Measurements from ENCODE around the gene SEC16A. TPM values are rescaled to one million over a fixed set of nuclear protein-coding genes. Genes with fewer than 3 reads are reported as not detected.
A peak's percentile ranks its signal among the peaks of the same experiment; 100 is the strongest.

SEC16A gene
- total and polyA plus RNA-seq, 5 donors from 2014 or later = 17.7 to 74.4 (median 21.3) TPM

DNA sequence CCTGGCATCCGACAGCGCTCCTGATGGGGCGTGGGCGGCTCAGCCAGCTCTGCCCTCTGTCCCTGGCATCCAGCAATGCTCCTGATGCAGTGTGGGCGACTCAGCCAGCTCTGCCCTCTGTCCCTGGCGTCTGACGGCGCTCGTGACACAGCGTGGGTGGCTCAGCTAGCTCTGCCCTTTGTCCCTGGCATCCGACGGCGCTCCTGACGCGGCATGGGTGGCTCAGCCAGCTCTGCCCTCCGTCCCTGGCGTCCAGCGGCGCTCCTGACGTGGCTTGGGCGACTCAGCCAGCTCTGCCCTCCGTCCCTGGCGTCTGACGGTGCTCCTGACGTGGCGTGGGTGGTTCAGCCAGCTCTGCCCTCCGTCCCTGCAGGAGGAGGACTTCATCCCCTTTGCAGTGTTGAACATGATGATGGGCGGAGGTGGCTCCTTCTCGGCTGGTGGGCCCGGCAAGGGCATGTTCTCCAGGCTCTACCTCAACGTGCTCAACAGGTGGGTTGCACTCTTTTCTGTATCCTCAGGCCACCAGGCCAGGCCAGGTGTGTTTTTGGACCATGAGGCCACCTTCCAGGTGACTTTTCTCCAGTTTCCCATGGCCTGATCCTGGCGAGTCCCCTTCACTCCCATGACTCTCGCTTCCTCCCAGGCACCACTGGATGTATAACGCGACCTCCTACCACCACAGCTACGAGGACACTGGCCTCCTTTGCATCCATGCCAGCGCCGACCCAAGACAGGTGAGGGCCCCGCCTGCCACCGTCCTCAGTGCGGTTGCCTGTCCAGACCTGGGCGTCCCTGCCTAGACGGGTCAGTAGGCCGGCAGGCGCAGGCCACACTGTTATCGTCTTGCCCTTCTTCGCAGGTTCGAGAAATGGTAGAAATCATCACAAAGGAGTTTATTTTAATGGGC is 64.4 kb downstream of the SEC16A start:
- Mint-ChIP-seq H3K4me3 (no peak overlapping the region), H3K27ac (no peak overlapping the region), H3K4me1 (peaks cover 0 to 4% (median 0%) of the 10 kb centered on the region in 4 donors), H3K9me3 (no peaks in the 10 kb centered on the region), H3K36me3 (peaks cover 23% of the 10 kb centered on the region), H3K27me3 (no peaks in the 10 kb centered on the region)
- DNase-seq = no peak
- Histone ChIP-seq H3K4me3 (ENCODE audit: low read depth, low read length) (no peak overlapping the region), H3K36me3 (ENCODE audit: control insufficient read depth, insufficient read depth, low read length) (peaks cover 85% of the 10 kb centered on the region), H3K4me1 (ENCODE audit: control insufficient read depth, insufficient read depth, low read length, poor library complexity, severe bottlenecking) (no peaks in the 10 kb centered on the region), H3K27me3 (ENCODE audit: control insufficient read depth, insufficient read depth, low read length) (no peaks in the 10 kb centered on the region), H3K9me3 (ENCODE audit: control insufficient read depth in 2 of 2, low read length in 2 of 2) (no peaks in the 10 kb centered on the region), H3K27ac (ENCODE audit: insufficient read depth, low read length, poor library complexity, severe bottlenecking) (no peak overlapping the region)
- no peak for ATAC-seq (ENCODE audit: low read depth in 2 of 2)

DNA sequence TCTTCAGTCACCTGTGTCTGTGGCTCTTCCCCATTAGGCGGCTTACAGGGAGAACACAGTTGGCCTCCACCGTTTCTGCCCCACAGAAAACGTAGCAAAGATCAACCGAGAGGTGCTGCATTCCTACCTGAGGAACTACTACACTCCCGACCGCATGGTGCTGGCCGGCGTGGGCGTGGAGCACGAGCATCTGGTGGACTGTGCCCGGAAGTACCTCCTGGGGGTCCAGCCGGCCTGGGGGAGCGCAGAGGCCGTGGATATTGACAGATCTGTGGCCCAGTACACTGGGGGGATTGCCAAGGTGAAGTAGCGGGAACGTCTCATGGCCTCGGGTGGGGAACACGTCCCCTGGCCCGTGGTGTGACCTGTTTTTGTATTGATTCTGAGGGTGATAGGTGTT is 65.9 kb downstream of the SEC16A start:
- Histone ChIP-seq H3K27me3 (ENCODE audit: control insufficient read depth, insufficient read depth, low read length) (no peaks in the 10 kb centered on the region), H3K9me3 (ENCODE audit: control insufficient read depth in 2 of 2, low read length in 2 of 2) (no peaks in the 10 kb centered on the region), H3K4me3 (ENCODE audit: low read depth, low read length) (no peak overlapping the region), H3K36me3 (ENCODE audit: control insufficient read depth, insufficient read depth, low read length) (peaks cover 79% of the 10 kb centered on the region), H3K27ac (ENCODE audit: insufficient read depth, low read length, poor library complexity, severe bottlenecking) (no peak overlapping the region), H3K4me1 (ENCODE audit: control insufficient read depth, insufficient read depth, low read length, poor library complexity, severe bottlenecking) (peaks cover under 1% of the 10 kb centered on the region)
- Mint-ChIP-seq H3K9me3 (no peaks in the 10 kb centered on the region), H3K36me3 (peaks cover 28% of the 10 kb centered on the region), H3K4me1 (peaks cover 0 to 12% (median 5%) of the 10 kb centered on the region in 4 donors), H3K27me3 (no peaks in the 10 kb centered on the region), H3K27ac (no peak overlapping the region), H3K4me3 (peak overlapping the region in 1 of 4 donors; percentile 35)
- no peak for DNase-seq
- ATAC-seq (ENCODE audit: low read depth in 2 of 2) = no peak

DNA sequence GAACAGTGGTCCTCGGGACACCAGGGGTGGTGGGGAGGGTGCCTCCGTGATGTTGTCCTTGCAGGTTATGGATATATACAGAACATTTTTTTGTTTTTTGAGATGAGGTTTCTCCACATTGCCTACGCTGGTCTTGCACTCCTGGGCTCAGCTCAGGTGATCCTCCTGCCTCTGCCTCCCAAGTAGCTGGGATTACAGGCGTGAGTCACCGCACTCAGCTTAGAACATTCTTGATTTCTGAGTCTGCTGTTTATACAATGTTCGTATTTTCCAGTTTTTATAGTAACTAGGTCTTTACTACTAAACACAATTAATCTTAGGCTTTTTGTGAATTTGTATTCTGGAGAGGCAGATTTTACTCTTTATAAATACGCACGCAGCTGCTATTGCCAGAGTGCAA is 66.4 kb downstream of the SEC16A start:
- H3K27ac ChIP-seq (ENCODE audit: insufficient read depth, low read length, poor library complexity, severe bottlenecking) = no peak overlapping the region
- ATAC-seq (ENCODE audit: low read depth in 2 of 2) (no peak), DNase-seq (no peak)
- H3K36me3 Mint-ChIP-seq = peaks cover 29% of the 10 kb centered on the region
- H3K4me3 ChIP-seq (ENCODE audit: low read depth, low read length) = no peak overlapping the region
- no peak overlapping the region for H3K4me3 Mint-ChIP-seq
- H3K9me3 Mint-ChIP-seq = no peaks in the 10 kb centered on the region
- H3K27ac Mint-ChIP-seq = no peak overlapping the region
- H3K36me3 ChIP-seq (ENCODE audit: control insufficient read depth, insufficient read depth, low read length) = peaks cover 76% of the 10 kb centered on the region
- no peaks in the 10 kb centered on the region for H3K9me3 ChIP-seq (ENCODE audit: control insufficient read depth in 2 of 2, low read length in 2 of 2)
- H3K27me3 Mint-ChIP-seq = no peaks in the 10 kb centered on the region
- H3K4me1 Mint-ChIP-seq = peaks cover 0 to 17% (median 9%) of the 10 kb centered on the region in 4 donors
- H3K4me1 ChIP-seq (ENCODE audit: control insufficient read depth, insufficient read depth, low read length, poor library complexity, severe bottlenecking) = peaks cover 6% of the 10 kb centered on the region
- H3K27me3 ChIP-seq (ENCODE audit: control insufficient read depth, insufficient read depth, low read length) = no peaks in the 10 kb centered on the region

DNA sequence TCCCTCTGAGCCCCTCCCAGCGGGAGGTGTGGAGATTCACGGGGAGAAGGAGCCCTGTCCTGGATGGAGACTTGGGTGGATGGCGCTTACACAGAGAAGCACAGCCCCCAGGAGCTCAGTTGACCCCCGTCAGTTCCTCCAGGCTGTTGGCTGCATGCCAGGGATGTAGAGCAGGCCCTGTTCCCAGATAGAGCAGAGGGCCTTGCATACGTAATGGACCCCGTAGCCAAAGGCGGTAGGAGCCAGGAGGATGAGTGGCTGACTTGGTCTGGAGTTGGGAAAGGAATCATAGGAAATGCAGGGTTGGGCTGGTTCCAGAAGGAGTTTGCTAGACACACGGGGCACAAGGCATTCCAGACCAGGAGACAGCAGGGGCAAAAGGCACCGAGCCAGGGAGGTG is 69.9 kb downstream of the SEC16A start:
- Mint-ChIP-seq H3K27me3 (no peaks in the 10 kb centered on the region), H3K4me3 (peak overlapping the region in 2 of 4 donors; percentile 25 to 43), H3K36me3 (peaks cover 30% of the 10 kb centered on the region), H3K27ac (peak overlapping the region in 1 of 3 donors; percentile 46), H3K4me1 (peaks cover 0 to 42% (median 23%) of the 10 kb centered on the region in 4 donors), H3K9me3 (no peaks in the 10 kb centered on the region)
- Histone ChIP-seq H3K27ac (ENCODE audit: insufficient read depth, low read length, poor library complexity, severe bottlenecking) (no peak overlapping the region), H3K9me3 (ENCODE audit: control insufficient read depth in 2 of 2, low read length in 2 of 2) (no peaks in the 10 kb centered on the region), H3K27me3 (ENCODE audit: control insufficient read depth, insufficient read depth, low read length) (no peaks in the 10 kb centered on the region), H3K36me3 (ENCODE audit: control insufficient read depth, insufficient read depth, low read length) (peaks cover 50% of the 10 kb centered on the region), H3K4me1 (ENCODE audit: control insufficient read depth, insufficient read depth, low read length, poor library complexity, severe bottlenecking) (peaks cover 28% of the 10 kb centered on the region), H3K4me3 (ENCODE audit: low read depth, low read length) (no peak overlapping the region)
- no peak for DNase-seq
- ATAC-seq (ENCODE audit: low read depth in 2 of 2) = no peak

DNA sequence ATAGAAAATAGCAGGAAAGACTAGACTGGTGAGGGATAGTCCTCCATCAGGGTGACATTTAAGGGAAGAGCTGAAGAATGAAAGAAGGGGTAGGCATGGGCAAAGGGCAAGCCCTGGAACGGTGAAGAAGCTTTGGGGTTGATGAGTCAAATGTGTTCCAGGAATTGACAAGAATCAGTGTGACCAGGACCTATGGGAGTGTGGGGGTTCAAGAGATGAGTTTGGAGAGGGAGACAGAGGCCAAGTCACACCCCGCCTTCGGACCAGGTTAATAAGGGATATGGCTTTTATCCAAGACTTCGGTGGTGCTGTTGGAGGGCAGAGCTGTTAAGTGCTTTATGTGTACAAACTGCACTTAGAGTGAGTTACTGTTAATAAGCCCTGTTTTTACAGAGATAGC is 71.5 kb downstream of the SEC16A start:
- Histone ChIP-seq H3K9me3 (ENCODE audit: control insufficient read depth in 2 of 2, low read length in 2 of 2) (no peaks in the 10 kb centered on the region), H3K4me3 (ENCODE audit: low read depth, low read length) (peak overlapping the region; percentile 81), H3K27me3 (ENCODE audit: control insufficient read depth, insufficient read depth, low read length) (no peaks in the 10 kb centered on the region), H3K27ac (ENCODE audit: insufficient read depth, low read length, poor library complexity, severe bottlenecking) (peak overlapping the region; percentile 90), H3K36me3 (ENCODE audit: control insufficient read depth, insufficient read depth, low read length) (peaks cover 46% of the 10 kb centered on the region), H3K4me1 (ENCODE audit: control insufficient read depth, insufficient read depth, low read length, poor library complexity, severe bottlenecking) (peaks cover 28% of the 10 kb centered on the region)
- peak overlapping the region in 2 of 3 donors; percentile 86 to 95 for H3K27ac Mint-ChIP-seq
- ATAC-seq (ENCODE audit: low read depth in 2 of 2) (no peak), DNase-seq (no peak)
- no peaks in the 10 kb centered on the region for H3K9me3 Mint-ChIP-seq
- H3K4me3 Mint-ChIP-seq = peak overlapping the region; percentile 88 to 95 (median 92)
- H3K27me3 Mint-ChIP-seq = no peaks in the 10 kb centered on the region
- peaks cover 32% of the 10 kb centered on the region for H3K36me3 Mint-ChIP-seq
- peaks cover 0 to 51% (median 24%) of the 10 kb centered on the region in 4 donors for H3K4me1 Mint-ChIP-seq

DNA sequence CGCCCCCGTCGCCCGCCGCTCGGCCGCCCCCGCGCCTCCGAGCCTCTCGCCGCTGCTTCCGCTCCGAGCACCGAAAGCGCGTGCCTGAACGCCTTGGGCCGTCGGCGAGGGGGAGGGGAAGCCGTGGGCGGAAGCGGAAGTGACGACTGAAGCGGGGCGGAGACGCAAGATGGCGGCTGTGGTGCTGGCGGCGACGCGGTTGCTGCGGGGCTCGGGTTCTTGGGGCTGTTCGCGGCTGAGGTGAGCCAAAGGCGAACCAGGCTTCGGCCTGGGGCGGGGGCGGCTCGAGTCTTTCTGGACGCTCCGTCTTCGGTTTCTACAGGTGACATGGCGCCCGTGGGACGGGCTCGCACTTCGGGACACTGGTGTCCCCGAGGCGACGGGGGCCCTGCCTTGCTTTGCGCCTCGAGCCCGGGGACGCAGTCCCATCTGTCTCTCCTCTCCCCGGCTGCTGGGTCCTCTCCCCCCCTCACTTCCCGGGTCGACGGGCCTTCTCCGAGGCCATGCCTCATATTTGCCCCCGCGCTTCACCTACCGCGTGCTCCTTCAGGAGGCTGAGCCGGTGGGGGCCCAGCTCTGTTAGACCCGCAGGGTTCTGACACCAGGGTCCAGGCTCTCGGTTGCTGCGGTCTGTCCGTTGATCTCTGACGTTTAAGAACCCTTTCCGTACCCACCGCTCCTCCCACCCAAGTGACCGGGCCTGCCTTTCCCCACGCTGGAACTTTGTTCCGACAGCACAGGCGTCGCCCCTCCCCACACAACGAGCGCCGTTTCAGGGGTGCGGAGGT is 72.1 kb downstream of the SEC16A start, which contains the start of the genes ENTR1 and PMPCA:
Gene ENTR1 (minus strand): TSS at position 115 of the 788 bp plus-strand sequence. CDS start 217 bp downstream, outside the sequence.
Gene PMPCA (plus strand): TSS at position 159 of the 788 bp plus-strand sequence. CDS start 11 bp downstream, at position 170.
- H3K4me1 ChIP-seq (ENCODE audit: control insufficient read depth, insufficient read depth, low read length, poor library complexity, severe bottlenecking) = peaks cover 29% of the 10 kb centered on the region
- H3K9me3 ChIP-seq (ENCODE audit: control insufficient read depth in 2 of 2, low read length in 2 of 2) = no peaks in the 10 kb centered on the region
- DNase-seq = peak; percentile 93 to 95 (median 94)
- no peaks in the 10 kb centered on the region for H3K27me3 Mint-ChIP-seq
- H3K27ac ChIP-seq (ENCODE audit: insufficient read depth, low read length, poor library complexity, severe bottlenecking) = peak within 1 kb of the TSS; percentile 90
- H3K27ac Mint-ChIP-seq = peak within 1 kb of the TSS; percentile 86 to 95 (median 95)
- no peaks in the 10 kb centered on the region for H3K9me3 Mint-ChIP-seq
- peaks cover 28% of the 10 kb centered on the region for H3K36me3 Mint-ChIP-seq
- H3K4me1 Mint-ChIP-seq = peaks cover 0 to 54% (median 27%) of the 10 kb centered on the region in 4 donors
- peaks cover 40% of the 10 kb centered on the region for H3K36me3 ChIP-seq (ENCODE audit: control insufficient read depth, insufficient read depth, low read length)
- H3K4me3 Mint-ChIP-seq = peak within 1 kb of the TSS; percentile 88 to 95 (median 92)
- peak; percentile 86 to 89 for ATAC-seq (ENCODE audit: low read depth in 2 of 2)
- peak within 1 kb of the TSS; percentile 81 for H3K4me3 ChIP-seq (ENCODE audit: low read depth, low read length)
- no peaks in the 10 kb centered on the region for H3K27me3 ChIP-seq (ENCODE audit: control insufficient read depth, insufficient read depth, low read length)

Data from CD4-positive, CD25-positive, alpha-beta regulatory T cell (primary cell).